Cardiac fibroblast (primary cell): ENCODE results near the gene WNK2.

Source experiments
- DNase-seq, 2 donors: peaks; one replicate each; pipeline versions ENCODE4 v3.0.0 to v3.0.0-alpha.2; 2010; ENCODE audit warnings: low read depth in 2 of 2
- H3K4me3 ChIP-seq, 2 donors: replicated peaks in 1 of 2; 1 replicate in 1 of 2; 2 replicates in 1 of 2; pipeline ENCODE4 v1.5.1; 2011; ENCODE audit warnings: low read depth in 2 of 2, low read length in 2 of 2, mild to moderate bottlenecking in 2 of 2, moderate library complexity in 1 of 2
- TF ChIP-seq, protein P1 (sequence below): IDR thresholded peaks from one replicate; pipeline ENCODE4 v1.5.1; 2011; ENCODE audit warnings: low read depth, mild to moderate bottlenecking, low read length, inconsistent platforms

WNK2 gene

DNA sequence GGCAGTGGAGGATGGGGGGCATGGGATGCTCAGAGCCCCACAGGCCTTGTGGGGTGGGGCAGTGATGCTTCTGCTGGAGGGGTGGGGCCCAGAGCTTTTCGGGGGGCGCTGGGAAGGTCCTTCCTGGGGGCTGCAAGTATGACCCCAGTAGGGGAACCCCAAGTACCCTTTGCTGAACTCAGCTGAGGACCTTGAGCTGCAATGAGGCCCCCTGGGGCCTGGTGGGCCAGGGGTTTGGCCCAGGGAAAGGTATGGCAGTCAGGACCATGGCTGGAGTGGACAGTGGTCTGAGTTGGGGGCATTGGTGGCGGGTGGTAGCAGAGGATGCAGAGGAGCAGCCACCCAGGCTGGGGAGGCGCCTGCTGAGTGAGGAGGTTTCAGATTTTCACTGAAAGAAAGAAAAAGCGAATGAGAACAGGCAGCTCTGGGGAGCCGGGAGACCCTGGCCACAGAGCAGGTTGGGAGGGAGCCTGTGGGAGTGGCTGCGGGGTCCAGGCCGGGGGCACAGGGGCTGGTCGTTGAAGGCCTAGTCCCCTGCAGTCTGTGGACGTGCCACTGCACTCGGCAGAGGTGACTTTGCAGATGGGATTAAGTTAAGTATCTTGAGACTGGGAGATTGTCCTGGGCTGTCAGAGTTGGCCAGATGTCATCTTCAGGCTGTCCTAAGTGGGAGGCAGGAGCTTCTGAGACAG, 19.2 kb downstream of the WNK2 start:
- H3K4me3 ChIP-seq, result no peak overlapping the region
- no peak for DNase-seq
- TF ChIP-seq, protein P1, sequence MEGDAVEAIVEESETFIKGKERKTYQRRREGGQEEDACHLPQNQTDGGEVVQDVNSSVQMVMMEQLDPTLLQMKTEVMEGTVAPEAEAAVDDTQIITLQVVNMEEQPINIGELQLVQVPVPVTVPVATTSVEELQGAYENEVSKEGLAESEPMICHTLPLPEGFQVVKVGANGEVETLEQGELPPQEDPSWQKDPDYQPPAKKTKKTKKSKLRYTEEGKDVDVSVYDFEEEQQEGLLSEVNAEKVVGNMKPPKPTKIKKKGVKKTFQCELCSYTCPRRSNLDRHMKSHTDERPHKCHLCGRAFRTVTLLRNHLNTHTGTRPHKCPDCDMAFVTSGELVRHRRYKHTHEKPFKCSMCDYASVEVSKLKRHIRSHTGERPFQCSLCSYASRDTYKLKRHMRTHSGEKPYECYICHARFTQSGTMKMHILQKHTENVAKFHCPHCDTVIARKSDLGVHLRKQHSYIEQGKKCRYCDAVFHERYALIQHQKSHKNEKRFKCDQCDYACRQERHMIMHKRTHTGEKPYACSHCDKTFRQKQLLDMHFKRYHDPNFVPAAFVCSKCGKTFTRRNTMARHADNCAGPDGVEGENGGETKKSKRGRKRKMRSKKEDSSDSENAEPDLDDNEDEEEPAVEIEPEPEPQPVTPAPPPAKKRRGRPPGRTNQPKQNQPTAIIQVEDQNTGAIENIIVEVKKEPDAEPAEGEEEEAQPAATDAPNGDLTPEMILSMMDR, result no peak

DNA sequence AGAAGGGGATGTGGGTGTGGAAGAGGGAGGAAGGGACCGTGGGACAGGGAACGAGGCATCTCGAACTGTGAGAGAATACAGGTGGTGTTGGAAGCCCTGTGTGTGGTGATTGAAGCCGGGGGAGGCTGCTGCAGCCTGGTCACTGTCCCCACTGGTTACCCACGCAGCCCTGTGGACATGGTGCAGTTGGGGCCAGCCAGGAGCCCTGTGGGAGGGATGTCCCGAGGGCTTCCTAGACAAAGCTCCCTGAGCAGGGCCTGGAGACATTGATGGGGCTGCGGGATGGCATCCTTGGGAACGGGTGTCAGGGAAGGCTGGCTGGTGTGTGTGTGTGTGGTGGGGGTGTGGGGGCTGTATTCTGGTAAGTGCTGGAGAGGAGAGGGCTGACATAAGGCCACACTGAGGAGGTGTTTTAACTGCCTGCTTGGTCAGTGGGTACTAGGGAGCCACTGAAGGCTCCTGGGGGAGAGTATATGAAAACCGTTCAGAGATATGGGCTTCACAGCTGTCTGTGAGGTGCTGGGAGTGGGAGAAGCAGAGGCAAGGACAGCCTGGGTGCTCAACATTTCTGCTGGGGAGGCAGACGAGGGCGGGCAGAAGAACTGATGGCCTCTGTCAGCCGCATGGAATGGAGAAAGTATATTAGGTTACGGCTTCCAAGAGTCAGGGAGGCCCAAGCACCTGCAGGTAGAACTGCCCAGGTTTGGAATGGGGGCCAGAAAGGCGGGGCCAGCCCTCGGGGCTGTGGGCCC, 20.0 kb downstream of the WNK2 start:
- TF ChIP-seq, protein P1, result no peak
- no peak overlapping the region for H3K4me3 ChIP-seq
- no peak for DNase-seq

DNA sequence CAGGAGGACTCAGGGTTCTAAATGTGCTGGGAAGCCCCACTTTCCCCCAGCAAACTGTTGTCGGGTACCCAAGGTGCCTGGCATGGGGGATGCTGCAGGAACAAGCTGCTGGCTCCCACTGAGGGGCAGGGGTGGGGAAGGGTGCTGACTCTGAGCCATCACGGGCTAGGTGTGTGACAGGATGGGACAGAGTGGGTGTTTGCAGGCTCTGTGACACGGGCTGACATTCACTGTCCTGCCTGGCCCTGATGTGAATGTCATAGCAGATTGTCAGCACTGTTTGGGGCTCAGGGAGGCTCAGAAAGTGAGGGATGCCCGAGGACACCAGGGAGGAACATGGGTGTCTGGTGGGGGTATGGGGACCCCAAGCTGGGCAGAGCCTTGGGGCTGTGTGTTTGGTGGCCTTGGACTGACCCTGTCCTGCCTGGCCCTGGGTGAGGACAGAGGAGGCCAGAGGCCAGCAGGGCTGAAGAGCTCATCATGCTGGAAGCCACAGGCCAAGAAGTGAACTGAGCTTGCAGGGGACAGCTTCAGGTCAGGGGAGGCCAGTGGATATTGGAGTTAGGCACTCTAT, 20.6 kb downstream of the WNK2 start:
- no peak overlapping the region for H3K4me3 ChIP-seq
- TF ChIP-seq, protein P1, result no peak
- no peak for DNase-seq

DNA sequence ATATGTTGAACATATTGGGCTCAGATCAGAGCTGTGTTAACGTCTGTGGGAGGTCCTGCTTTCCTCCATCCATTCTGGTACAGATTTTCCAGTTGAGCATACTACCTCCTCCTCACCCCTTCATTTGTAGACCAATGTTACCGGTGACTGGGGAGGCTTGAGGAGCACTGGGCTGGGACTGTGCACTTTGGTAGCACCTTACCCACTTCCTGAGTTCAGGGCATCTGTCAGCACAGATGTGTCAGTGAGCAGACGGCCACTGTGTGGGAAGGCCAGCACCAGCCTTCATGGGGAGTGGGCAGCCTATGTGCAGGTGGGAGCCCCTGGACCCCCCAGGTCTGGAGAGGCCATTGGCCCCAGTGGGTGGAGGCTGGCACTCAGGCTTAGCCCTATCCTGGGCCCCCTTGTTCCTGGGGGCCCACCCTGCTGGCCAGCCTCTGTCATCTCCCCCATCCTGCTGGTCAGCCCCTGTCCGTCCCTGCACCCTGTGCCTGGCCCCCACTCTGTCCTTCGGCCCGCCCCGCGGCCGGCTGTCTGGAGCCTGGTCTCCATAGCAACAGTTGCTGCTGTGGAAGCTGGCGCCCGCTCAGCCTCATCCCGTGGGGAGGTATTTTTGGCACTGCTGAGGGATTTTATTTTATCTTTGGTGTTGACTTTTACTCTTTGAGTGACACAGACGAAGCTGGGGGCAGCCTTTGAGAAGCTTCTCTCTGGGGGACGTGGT, 21.3 kb downstream of the WNK2 start:
- TF ChIP-seq, protein P1, result no peak
- no peak overlapping the region for H3K4me3 ChIP-seq
- DNase-seq, result peak; percentile 28 to 68

DNA sequence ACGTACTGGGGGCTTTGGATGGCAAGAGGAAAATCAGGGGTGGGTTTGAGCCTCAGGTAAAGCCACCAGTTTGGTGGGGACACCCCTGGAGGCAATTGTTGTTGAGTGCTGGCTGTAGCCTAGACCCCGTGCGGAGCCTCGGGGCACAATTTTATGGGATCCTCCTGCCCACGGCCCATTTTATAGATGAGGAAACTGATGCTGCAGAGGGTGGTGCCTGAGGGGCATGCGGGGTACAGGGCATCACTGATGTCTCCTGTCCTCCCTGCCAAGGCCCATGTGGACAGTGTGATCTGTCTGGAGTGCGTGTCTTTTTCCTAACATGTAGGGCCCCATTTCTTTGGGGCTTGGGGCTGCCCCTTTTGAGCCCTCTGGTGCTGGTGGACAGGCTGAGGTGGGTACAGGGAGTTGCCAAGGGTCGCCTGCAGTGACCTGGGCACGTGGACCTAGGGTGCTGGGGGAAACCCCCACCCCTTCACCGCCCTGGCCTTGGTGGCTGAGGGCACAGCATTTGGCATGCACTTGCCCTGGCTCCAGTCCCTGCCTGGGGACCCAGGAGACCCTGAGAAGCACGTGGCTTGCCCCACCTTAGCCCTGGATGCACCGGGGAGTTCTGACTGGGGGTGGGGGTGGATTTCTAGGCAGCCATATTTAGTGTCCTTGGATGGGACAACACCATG, 22.1 kb downstream of the WNK2 start:
- no peak overlapping the region for H3K4me3 ChIP-seq
- TF ChIP-seq, protein P1, result no peak
- no peak for DNase-seq

DNA sequence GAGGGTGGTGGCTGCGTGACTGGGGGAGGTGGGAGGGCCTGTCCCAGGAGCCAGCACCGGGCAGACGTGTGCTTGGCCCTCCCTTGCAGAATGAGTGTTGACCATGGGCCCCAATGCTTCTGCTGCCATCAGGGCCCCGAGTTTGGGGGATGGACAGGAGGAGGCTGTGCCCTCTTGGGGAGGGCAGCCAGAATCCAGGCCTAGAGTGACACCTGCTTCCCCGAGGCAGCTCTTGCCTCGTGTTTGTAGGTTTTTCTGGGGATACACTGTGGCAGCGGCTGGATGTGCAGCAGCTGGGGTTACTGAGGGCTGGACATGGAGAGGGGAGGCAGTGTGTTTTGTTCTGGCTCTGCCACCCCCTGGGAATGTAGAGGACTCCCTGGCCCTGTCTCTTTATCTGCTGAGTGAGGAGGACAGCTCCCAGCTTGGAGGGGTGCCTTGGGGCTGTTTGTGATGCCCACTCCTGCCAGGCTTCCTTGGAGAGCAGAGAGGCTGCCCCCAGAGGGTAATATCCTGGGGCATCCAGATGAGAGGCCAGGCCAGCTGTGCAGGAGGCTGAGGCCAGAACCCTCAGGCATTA, 22.7 kb downstream of the WNK2 start:
- TF ChIP-seq, protein P1, result no peak
- DNase-seq, result no peak
- H3K4me3 ChIP-seq, result no peak overlapping the region
